NT2/D1 (cell line): ENCODE results near the gene TEAD3.
A peak's percentile ranks its signal among the peaks of the same experiment; 100 is the strongest.

Source experiments
- DNase-seq: peaks from one replicate; pipeline ENCODE4 v3.0.0-alpha.2; 2011; ENCODE audit warnings: low read depth, low spot score
- H3K27me3 ChIP-seq: 2 replicates; pipeline ENCODE4 v1.6.0; 2011; ENCODE audit warnings: mild to moderate bottlenecking; ENCODE audit not compliant: insufficient read length, insufficient read depth
- H3K36me3 ChIP-seq: 2 replicates; pipeline ENCODE4 v1.6.1; 2011; ENCODE audit warnings: mild to moderate bottlenecking, low read length, mixed read lengths; ENCODE audit not compliant: insufficient read depth, insufficient read length
- H3K4me1 ChIP-seq: 2 replicates; pipeline ENCODE4 v1.5.1; 2011; ENCODE audit not compliant: insufficient read depth, insufficient read length
- H3K4me3 ChIP-seq: 2 replicates; pipeline ENCODE4 v1.5.1; 2011; ENCODE audit warnings: low read depth; ENCODE audit not compliant: insufficient read length
- H3K9ac ChIP-seq: 2 replicates; pipeline ENCODE4 v1.6.0; 2011; ENCODE audit warnings: low read depth; ENCODE audit not compliant: insufficient read length
- H3K9me3 ChIP-seq: 2 replicates; pipeline ENCODE4 v1.5.1; 2011; ENCODE audit warnings: mild to moderate bottlenecking, low read length; ENCODE audit not compliant: insufficient read depth
- SUZ12 ChIP-seq: IDR thresholded peaks from 2 replicates; pipeline ENCODE4 v1.6.1; 2011; ENCODE audit not compliant: insufficient read length, insufficient read depth; ENCODE audit errors: extremely low read depth
- YY1 ChIP-seq: IDR thresholded peaks from 2 replicates; pipeline ENCODE4 v1.6.1; 2011; ENCODE audit not compliant: insufficient read length, insufficient read depth
- ZNF274 ChIP-seq: IDR thresholded peaks from 2 replicates; pipeline ENCODE4 v1.6.1; 2011; ENCODE audit warnings: mild to moderate bottlenecking, low read depth, low read length

The TEAD3 gene

DNA sequence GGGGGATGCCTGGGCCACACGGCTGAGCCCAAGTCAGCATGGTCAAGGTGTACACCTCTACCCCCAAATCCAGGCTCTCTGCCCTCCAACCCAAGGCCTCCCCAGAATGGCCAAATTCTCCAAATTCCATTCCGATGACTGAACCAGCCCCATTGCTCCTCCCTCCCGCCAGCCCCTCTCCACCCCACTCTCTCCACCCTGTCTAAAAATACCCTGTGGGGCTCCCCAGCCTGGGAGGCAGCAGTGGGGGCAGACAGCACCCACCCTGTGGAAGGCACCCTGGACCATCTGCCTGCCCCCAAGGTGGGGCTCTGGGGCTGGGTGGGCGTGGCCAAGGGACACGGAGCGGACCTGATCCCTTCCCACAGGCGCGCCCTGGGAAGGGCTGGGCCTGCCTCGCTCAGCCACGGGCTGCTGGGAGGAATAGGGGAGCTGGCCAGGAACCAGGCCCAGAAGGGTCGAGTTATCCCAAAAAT lies 11.4 kb downstream of the TEAD3 start:
- TF ChIP-seq SUZ12 (no peak), YY1 (no peak), ZNF274 (no peak)
- Histone ChIP-seq H3K9ac (peak overlapping the region; percentile 80), H3K36me3 (peaks cover 47% of the 10 kb centered on the region), H3K27me3 (no peaks in the 10 kb centered on the region), H3K4me3 (no peak overlapping the region), H3K9me3 (no peaks in the 10 kb centered on the region), H3K4me1 (peaks cover 27% of the 10 kb centered on the region)
- no peak for DNase-seq

DNA sequence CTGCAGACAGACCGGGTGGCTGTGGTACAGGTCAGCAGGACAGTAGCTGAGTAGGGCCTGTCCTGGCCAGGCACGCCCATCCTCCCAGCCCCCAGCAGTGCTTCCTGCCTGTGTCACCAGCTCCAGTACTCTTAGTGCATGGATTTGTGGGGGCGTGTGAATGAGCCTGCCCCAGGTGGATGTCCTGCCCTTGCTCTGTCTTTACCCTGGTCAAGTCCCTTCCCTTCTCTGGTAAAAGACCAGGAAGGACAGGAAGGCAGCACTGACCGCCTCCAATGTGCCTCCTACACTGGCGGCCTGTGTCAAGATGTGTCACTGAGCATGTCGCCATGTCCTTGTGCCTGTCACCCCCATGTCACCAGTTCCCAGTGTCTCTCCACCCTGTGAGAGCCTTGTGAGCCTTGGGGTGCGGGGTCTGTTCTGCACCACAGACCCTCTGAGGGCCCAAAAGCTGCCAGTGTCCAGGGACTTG lies 11.9 kb downstream of the TEAD3 start:
- Histone ChIP-seq H3K9ac (peak overlapping the region; percentile 56), H3K36me3 (peaks cover 52% of the 10 kb centered on the region), H3K4me1 (peaks cover 24% of the 10 kb centered on the region), H3K4me3 (no peak overlapping the region), H3K27me3 (no peaks in the 10 kb centered on the region), H3K9me3 (no peaks in the 10 kb centered on the region)
- DNase-seq: no peak
- TF ChIP-seq ZNF274 (no peak), SUZ12 (no peak), YY1 (no peak)

DNA sequence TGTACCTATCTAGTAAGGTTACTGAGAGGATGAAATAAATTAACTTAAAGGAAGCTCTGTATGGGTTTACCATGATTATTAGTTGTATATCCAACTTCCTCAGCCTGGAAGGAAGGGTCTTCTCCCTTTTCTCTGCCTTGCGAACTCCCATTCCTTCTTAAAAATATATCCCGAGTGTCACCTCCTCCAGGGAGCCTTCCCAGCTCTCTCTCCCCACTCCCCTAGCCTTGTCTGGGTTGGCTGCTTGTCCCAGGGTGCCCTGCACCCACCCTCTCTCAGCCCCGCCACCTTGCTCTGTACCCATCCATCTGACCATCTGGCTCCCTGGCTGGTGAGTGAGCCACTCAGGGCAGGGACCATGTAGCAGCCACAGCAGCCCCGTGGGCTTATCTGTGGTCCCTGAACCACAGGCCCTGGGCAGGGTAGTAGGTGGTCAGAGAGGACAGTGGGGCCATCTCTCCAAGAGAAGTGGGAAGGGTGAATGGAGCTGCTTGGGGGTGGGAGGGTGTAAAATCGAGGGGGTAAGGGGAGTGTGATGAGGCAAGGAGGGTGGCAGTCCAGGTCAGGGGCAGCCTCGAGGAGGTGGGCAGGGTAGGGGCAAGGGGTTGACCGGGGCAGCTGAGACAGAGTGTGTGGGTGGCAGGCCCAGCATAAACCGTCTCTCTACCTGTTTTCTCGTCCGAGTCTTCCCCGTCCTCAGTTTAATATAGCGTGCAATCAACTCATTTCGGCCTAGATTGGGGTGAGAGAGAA lies 12.8 kb downstream of the TEAD3 start:
- peaks cover 26% of the 10 kb centered on the region for H3K4me1 ChIP-seq
- no peak for TF ChIP-seq YY1
- no peak for TF ChIP-seq SUZ12
- TF ChIP-seq ZNF274: no peak
- H3K9ac ChIP-seq: peak overlapping the region; percentile 56
- peaks cover 61% of the 10 kb centered on the region for H3K36me3 ChIP-seq
- no peak for DNase-seq
- no peak overlapping the region for H3K4me3 ChIP-seq
- no peaks in the 10 kb centered on the region for H3K27me3 ChIP-seq
- H3K9me3 ChIP-seq: no peaks in the 10 kb centered on the region

DNA sequence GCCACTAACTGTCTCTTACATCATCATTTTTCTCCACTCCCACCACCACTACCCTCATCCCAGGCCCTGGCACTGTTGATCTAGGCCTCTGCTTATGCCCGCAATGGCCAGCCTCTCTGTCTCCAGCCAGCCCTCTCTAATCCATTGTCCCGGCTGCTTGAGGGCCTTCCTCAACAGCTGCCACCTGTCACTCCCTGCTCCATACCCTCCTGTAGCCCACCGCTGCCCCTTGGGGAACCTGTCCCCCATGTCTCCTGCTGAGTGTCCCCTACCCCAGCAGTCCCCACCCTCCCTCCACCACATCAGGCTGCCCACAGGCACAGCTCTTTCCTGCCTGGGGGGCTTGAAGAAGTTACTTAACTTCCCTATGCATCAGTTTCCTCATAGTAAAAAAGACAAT lies 13.4 kb downstream of the TEAD3 start:
- Histone ChIP-seq H3K4me3 (no peak overlapping the region), H3K27me3 (no peaks in the 10 kb centered on the region), H3K36me3 (peaks cover 63% of the 10 kb centered on the region), H3K4me1 (peaks cover 26% of the 10 kb centered on the region), H3K9ac (no peak overlapping the region), H3K9me3 (no peaks in the 10 kb centered on the region)
- DNase-seq: no peak
- no peak for TF ChIP-seq YY1
- no peak for TF ChIP-seq ZNF274
- TF ChIP-seq SUZ12: no peak

DNA sequence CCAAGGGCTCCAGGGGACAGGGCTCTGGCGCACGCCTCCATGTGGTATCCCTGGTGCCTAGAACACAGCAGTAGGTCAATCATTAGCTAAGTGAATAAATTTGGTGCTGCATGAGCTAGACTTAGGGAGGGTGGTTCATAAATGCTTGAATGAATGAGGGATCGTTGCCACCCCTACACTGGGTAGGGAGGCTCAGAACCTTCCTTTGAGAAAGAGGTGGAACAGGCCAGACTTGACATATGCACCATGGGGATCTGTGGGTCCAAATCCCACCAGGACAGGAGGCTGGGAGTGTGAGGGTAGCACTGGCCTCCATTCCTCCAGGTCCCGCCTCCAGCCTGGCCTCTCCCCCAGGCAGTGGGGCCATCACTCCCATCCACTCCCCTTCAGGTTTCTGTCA lies 13.8 kb downstream of the TEAD3 start:
- no peak overlapping the region for H3K4me3 ChIP-seq
- H3K9ac ChIP-seq: no peak overlapping the region
- no peak for DNase-seq
- H3K27me3 ChIP-seq: no peaks in the 10 kb centered on the region
- no peaks in the 10 kb centered on the region for H3K9me3 ChIP-seq
- H3K36me3 ChIP-seq: peaks cover 68% of the 10 kb centered on the region
- peaks cover 26% of the 10 kb centered on the region for H3K4me1 ChIP-seq
- TF ChIP-seq ZNF274 (no peak), SUZ12 (no peak), YY1 (no peak)

DNA sequence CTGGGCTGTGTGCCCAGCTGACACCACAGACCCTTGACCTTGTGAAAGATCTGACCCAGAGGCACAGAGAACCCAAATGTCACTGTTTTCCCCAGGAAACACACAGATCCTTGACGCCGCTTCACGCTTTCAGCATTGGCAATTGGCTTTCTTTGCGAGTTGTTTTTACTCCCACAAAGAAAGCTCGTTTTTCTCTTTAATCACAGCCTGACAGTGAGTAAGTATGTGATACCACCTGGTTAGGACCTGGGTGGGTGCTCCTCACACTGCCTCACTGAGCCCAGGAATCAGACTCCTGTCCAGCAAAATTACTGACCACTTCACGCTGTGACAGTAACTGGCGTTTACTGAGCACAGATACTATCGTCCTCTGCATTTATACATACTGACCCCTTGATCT lies 15.7 kb downstream of the TEAD3 start:
- no peak overlapping the region for H3K4me3 ChIP-seq
- no peaks in the 10 kb centered on the region for H3K9me3 ChIP-seq
- H3K27me3 ChIP-seq: no peaks in the 10 kb centered on the region
- peaks cover 73% of the 10 kb centered on the region for H3K36me3 ChIP-seq
- no peak overlapping the region for H3K9ac ChIP-seq
- no peak for TF ChIP-seq YY1
- TF ChIP-seq SUZ12: no peak
- TF ChIP-seq ZNF274: no peak
- peaks cover 17% of the 10 kb centered on the region for H3K4me1 ChIP-seq
- DNase-seq: no peak

DNA sequence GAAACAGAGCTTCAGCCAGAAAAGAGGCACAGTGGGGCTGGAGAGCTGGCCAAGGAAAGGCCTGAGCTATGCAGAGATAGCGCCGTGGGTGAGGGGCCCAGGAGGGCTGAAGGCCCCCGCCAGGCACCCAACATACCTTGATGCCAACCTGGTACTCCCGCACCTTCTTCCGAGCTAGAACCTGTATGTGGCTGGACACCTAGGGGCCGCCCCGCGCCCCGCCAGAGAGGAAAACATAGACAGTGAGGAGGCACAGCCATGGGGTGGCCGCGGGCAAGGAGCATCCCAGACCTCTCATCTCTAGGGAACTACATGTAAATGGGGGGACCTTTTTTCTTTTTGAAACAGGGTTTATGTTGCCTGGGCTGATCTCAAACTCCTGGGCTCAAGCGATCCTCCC lies 16.7 kb downstream of the TEAD3 start:
- TF ChIP-seq SUZ12 (no peak), YY1 (no peak)
- Histone ChIP-seq H3K36me3 (peaks cover 77% of the 10 kb centered on the region), H3K27me3 (no peaks in the 10 kb centered on the region), H3K4me3 (no peak overlapping the region), H3K9me3 (no peaks in the 10 kb centered on the region), H3K4me1 (peaks cover 8% of the 10 kb centered on the region), H3K9ac (no peak overlapping the region)
- DNase-seq: no peak
